Embryonic facial prominence (tissue), 1 donor: Measurements from ENCODE around the gene TCOF1.

ENCODE experiments used
- DNase-seq: peaks from one replicate; pipeline ENCODE4 v3.0.0-alpha.2; 2016; ENCODE audit errors: extremely low spot score

TCOF1 gene

DNA sequence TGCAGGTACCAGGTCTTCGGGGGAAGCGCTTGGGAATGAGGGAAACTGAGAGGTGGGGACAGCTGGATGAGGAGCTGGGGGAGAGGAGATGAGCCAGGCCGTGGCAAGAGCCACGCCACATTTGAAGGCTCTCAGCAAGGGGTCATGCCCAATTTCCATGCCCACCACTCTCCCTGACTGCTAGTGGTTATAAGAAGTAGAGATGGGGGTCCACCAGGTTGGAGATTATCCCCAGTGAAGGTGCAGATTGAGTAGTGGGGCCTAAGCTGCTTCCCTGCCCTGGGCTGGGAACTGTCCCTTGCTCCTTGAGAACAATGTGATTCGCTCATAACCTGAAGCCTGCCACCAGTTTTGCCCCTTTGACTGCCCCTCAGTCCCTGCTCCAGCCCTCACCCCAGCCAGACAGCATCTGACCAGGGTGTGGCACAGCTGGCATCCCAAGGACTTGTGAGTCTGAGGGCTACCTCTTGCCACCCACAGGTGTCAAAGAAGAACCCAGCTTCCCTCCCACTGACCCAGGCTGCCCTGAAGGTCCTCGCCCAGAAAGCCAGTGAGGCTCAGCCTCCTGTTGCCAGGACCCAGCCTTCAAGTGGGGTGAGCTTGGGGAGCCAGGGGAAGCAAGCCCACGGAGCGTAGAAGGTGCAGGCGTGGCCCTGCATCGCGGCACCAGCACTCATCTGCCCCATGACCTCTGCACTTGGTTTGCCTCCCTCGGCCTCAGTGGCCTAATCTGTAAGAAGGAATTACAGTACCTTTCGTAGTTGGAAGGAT is 33.8 kb downstream of the TCOF1 start:
- DNase-seq: no peak

DNA sequence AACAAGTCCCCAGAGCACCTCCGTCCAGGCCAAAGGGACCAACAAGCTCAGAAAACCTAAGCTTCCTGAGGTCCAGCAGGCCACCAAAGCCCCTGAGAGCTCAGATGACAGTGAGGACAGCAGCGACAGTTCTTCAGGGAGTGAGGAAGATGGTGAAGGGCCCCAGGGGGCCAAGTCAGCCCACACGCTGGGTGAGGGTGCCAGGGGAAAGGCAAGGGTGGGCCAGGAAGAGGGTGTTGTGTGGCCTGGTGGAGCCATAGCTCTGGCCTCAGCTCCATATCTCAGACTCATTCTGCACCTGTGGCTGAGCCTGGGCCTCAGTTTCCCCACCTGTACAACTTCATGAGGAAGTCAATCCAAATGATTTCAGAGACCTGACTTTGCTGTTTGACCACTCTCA is 34.5 kb downstream of the TCOF1 start:
- no peak for DNase-seq

DNA sequence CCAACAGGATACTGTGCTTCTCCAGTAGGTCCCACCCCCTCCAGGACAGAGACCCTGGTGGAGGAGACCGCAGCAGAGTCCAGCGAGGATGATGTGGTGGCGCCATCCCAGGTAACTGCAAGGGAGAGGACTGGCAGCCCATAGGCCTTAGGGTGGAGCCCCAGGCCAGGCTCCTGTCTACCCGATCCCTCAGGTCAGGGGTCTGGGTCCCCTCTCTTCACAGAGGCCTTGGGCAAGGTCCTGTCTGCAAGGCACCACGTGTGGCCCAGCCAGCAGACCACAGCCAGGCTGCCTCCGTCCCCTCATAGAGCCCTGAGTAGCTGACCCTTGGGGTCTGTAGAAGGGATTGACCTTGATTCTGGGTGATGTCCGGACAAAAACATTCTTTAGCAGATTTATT is 35.2 kb downstream of the TCOF1 start:
- no peak for DNase-seq

DNA sequence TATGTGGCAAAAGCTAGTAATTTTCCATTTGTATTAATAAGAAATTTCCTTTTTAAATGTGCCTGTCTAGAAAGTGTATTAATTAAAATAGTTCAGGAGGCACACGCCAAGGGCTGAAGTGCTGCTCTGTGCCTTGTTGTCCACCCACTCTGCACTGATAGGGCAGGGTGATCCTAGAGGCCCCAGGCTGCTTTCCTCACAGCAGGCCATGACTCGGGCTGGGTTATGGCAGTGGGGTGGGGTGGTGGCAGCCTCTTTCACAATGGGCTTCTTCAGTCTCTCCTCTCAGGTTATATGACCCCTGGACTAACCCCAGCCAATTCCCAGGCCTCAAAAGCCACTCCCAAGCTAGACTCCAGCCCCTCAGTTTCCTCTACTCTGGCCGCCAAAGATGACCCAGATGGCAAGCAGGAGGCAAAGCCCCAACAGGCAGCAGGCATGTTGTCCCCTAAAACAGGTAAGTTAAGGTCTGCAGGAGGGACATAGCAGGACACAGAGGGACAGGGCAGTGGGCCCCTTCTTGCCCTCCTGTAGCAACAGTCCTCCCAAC is 35.7 kb downstream of the TCOF1 start:
- DNase-seq: no peak

DNA sequence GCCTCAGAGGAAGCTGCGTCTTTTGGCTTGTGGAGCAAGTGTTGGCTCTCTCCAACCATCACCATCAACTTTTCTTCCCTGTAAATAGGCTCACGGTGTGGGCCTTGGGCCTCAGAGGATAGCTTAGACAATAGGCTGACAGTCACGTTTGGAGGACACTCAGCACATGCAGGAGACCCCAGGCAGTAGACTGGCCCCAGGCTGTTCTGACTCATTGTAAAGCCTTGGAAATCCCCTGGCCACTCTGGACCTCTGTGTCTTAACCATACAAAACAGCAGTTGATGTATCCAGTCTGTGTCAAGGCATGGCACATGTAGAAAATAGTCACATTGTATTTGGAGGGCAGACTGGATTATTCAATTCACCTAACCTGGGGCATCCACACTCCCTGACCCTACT is 36.6 kb downstream of the TCOF1 start:
- no peak for DNase-seq

DNA sequence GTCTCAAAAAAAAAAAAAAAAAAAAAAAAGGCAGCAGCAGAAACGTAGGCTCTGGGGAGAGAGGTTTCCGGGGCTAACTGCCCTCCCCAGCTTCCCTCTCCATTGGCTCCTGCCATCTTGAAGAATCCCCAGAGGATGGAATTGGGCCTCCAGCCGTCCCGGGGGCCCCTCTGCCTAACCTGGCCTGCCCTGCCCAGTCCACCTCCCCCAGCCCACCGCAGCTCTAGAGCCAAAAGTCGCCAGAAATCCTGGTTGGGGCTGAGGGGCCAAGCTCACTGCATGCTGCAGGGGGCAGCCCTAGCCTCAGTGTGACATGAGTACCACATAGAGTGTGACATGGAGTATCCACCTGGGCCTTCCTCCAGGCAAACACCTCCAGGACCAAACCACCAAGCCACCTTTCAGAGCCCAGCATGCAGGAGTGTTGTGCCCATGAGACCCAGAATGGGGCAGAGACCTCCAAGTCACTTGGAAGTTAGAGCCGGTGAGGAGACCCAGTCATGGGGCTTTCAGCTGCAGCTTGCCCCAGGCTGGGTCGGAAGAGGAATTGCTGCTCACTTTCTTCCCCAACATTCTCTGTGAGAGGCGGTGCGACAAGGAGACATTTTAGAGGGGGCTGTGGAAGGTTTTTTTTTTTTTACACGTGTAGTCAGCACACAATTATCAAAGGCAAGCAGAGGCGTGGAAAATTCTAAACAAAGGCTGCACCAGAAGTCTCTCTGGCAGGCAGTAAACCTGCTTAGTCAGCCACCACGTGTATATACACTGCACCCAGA is 37.6 kb downstream of the TCOF1 start:
- no peak for DNase-seq

DNA sequence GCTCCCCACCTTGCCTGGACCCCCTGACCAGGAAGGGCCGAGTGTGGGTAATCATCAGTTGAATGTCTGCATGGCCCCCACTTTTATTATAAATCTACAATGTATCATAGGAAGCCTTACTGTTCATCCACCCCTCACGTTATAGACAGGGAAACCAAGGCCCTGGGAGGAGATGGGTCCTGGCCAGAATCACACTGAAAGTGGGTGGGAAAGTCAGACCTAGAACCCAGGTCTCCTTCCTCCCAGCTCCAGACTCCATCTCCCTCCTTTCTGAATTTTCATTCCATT is 38.1 kb downstream of the TCOF1 start:
- no peak for DNase-seq

DNA sequence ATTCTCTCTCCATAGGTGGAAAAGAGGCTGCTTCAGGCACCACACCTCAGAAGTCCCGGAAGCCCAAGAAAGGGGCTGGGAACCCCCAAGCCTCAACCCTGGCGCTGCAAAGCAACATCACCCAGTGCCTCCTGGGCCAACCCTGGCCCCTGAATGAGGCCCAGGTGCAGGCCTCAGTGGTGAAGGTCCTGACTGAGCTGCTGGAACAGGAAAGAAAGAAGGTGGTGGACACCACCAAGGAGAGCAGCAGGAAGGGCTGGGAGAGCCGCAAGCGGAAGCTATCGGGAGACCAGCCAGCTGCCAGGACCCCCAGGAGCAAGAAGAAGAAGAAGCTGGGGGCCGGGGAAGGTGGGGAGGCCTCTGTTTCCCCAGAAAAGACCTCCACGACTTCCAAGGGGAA is 38.8 kb downstream of the TCOF1 start:
- DNase-seq: no peak

DNA sequence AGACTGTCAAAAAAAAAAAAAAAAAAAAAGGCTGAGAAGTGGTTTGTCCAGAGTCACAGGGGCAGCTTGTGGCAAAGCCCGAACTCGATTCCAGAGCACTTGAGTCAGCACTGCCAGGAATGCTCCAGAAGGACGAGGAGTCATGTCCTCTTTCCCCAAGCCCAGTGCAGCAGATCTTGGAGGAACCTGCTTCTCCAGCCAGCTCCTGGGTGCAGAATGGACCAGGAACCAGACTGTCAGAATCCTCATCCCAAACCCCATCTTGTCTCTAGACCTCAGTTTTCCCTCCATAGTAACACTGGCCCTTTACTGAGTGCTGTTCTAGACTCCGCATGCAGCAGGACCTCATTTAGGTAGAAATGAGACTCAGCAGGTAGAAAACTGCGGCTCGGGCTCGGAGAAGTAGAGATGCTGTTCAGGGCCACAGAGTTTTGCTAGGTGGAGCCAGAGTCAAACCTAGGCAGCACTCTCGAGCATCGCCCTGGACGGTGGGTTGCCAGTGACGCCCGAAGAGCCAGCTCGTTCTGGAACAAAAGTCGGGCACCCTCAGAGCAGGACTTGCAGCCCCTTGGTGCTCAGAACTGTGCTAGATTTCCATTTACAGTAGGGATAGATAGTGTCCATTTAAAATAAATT is 39.8 kb downstream of the TCOF1 start:
- DNase-seq: no peak

DNA sequence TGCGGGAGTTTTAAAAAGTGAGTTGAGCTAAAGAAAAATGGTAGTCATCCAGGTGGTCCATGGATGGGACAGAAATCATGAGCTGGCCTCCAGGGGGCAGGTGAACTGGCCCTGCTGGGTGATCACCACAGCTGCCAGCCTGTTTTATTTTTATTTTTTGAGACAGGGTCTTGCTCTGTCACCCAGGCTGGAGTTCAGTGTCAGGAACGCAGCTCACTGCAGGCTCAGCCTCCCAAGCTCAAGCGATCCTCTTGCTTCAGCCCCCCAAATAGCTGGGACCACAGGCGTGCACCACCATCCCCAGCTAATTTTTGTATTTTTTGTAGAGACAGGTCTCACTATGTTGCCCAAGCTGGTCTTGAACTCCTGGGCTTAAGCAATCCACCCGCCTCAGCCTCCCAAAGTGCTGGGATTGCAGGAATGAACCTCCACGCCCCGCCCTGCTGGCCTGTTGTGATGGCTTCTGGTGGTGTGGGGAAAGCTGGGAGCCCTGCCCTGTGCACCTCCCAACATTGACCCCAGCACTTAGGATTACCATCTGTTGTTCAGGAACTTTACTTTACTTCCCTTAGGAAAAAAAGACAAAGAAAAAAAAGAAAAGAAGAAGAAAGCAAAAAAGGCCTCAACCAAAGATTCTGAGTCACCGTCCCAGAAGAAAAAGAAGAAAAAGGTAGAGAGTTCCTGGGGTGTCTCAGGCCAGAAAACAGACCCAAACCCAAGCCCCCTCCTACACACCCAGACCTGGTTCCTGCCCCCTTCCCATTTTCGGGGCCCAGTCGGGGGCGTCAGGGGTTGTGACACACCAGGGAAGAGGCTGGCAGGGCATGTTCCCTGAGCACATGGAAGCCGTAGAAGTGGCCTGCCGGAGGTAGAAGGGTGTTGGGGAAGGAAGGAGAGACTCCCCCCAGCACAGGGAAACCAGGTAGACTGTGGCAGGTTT is 40.6 kb downstream of the TCOF1 start:
- no peak for DNase-seq

DNA sequence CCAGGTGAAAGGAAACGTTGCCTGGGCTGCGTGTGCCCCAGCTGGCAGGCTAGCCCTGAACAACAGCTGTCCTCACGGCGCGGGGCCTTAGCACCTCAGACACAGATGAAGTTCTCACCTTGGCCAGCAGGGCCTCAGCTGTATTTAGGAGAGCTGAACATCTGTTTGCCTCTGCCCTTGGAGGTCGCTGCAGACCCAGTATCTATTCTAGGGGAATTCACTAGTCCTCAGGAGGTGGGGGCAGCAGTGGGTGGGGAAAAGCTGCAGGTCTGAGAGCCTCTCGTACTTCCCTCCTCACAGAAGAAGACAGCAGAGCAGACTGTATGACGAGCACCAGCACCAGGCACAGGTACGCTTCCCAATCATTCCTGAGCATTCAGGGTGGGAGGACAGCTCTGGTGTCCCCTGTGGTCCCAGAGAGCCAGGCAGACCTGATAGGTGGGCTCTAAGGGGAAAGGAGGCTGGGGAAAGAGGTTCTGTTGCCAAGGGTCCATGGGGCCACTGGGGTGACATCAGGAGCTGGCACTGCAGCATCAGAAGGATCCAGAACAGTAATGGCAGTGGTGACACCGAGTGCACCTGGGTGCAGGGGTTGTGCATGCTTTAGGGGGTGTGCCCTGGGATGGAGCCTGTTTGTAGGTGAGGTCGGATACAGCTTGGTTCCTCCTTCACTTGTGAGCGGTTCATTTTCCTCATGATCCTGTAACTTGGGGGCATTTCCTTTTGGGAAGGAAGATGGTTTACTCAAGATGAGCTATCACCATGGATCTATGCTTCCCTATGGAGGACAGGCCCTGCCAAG is 41.4 kb downstream of the TCOF1 start:
- no peak for DNase-seq

DNA sequence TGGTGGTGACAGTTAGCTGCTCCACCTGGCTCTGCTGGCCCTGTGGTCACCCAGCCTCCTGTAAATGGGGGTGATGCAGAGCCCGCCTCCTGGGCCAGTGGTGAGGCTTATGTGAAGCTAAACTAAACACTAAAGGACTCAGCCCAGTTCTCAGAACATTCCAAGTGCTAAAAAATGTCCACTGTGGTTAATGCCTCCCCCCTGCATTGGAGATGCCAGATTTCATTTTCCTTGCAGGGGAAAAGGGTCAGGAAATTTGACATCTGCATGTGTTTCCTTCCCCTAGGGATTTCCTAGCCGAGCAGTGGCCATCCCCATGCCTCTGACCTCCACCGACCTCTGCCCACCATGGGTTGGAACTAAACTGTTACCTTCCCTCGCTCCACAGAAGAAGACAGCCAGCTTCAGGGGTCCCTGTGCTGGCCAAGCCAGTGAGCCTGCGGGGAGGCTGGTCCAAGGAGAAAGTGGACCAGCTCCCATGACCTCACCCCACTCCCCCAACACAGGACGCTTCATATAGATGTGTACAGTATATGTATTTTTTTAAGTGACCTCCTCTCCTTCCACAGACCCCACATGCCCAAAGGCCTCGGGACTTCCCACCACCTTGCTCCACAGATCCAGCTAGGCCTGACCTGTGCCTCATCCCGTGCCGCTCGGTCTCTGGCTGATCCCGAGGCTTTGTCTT is 42.2 kb downstream of the TCOF1 start:
- no peak for DNase-seq

DNA sequence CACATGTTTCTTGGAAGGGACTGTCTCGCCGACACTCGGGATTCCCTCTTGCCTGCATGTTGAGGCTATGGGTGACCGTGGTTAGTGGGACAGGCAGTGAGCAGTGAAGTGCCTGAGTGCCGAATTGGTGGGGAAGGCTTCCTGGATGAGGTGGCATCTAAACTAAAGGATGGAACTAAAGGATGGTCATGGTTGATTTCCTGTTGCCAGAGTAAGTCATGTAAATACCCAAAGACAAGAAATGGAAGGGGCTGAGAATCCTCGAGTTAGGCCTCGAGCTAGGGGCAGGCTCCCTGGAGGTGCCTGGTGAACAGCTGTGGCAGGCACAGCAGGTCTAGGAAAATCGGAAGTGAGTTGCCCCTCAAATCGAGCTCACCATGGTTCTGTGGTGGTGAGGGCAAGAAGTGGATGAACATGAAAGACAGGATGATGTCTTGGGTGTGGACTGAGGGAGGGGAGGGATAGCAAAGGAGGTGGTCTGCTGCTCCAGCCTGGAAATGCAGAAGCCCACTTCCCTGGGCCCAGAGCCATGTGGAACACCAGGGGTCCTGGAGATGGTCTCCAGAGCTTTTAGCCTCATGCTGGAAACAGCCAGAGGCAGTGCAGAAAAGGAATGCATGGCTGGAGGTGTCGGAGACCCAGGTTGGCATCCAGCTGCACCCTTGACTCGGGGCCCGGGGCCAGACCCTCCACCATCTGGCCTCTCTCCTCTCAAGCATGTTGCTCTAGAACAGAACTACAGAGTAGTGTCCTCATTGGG is 43.0 kb downstream of the TCOF1 start:
- no peak for DNase-seq

DNA sequence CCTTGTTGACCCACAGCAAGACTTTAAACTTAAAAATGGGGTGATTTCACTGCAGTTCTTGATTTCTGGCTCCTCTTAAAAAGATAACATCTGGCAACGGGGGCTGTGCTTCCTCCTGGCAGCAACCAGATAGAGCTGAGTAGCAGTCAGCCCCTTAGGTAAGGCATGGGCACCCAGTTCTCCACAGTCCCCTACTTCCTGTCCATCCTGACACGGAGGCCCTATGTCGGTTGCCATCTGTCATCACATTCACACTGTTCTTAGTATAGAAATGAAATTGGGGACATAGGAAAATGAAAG is 43.5 kb downstream of the TCOF1 start:
- DNase-seq: no peak

DNA sequence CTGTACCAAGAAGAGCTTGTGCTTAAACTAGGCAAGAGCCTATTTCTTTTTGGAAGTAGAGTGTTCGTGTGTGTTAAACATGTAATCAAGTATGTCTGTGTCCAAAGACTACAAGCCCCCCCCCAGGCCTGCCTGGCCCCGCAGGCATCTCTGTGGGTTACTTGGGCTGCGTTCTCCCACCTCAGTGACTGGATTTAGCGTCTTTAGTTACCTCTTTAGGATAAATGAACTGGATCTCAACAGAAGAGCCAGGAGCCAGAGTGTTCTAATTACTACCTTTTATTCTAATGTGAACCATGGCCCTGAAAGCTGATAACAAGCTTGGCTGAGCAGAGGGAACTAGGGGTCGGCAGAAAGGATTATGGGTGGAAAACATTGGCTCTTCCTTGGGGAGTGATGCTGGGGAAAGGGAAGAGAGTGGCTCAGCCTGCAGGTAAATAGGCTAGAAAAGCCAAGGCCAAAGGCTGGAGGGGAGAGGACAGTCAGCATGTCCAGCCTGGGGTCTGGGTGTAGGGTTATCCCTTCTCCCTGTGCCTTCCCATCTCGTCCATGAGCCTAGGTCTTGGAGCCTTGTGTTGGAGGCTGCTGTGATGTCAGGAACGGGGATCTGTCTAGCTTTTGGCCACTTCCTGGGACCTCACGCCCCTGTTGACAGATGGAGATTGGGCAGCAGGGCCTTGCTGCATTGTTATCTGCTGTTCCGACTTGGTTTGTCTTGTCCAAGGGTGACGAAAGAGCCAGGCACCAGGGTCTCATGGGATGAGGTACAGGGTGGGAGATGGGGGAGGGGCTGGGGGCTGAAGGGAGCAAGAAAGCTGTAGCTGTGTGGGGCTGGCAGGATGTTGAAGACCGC is 44.1 kb downstream of the TCOF1 start:
- no peak for DNase-seq

DNA sequence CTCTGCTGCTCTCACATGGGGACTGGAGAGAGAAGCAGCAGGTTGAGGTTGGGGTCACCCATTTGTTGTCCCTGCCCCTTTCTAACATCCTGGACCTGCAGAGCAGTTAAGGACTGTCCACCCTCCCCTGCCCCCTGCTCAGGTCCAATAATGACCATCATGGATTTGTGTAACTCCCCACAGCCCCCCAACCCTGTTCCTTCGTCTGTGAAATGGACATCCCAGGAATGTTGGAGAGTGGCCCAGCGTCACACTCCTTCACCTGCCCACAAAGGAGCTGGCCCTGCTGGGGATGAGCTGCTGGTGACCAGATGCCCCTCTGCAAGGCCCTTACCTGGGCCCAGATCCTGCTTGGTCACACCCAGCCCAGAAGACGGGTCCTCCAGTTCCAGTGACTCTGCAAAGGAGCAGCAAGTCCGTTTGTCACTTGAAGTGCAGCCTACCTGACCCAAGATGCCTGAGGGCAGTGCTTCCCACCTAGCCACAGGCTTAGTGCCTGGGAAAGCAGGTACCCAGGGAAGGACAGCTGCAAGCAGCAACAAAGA is 44.8 kb downstream of the TCOF1 start:
- no peak for DNase-seq

DNA sequence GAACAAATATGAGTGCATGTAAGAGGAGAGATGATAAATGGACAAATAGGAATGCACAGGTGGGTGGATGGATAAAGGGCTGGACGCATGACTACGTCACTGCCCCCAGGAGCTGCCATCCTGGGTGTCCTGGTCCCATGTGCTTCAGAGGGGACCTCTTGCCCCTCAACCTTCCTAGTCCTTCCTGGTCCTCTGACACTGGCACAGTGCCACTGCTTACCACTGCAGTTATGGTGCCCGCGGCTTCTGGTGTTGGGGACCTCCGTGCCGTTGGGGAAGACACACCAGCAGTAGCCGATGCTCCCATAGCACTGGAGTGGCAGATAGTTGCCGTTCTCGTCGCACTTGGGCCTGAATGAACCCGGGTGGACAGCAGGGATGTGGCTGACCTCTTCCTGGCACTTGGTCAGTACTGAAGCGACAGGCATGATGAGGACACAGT is 45.4 kb downstream of the TCOF1 start:
- DNase-seq: no peak

DNA sequence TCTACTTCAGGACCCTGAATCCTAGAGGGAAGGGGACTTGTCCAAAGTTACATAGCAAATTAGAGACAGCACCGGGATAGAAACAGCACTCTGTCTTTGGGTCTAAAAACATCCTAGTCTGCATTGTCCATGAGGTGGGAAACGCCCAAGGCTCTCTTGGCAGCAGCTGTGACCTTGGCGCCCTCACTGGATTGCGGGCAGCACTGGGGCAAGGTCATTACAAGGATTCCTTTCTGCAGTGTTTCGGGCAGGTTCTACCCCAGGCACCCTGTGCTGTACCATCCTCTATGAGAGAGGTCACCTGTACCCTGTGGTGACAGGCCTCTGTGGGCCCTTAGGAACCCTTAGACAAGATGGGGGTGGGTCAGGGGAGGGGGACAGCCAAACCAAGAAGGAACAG is 46.6 kb downstream of the TCOF1 start:
- DNase-seq: no peak
